Activated T-cell treated with anti-CD3 and anti-CD28 coated beads, Interleukin-2, amount 50 U/mL, for 48 hours (primary cell): ENCODE results near the gene HNRNPAB.
"Not testable (repeated sequence)": the region's sequence is repeated elsewhere in the genome, so short reads cannot be mapped to it uniquely, and the experiment has no call there.

ENCODE experiments used
- DNase-seq, 2 experiments: peaks; one replicate each; pipeline ENCODE4 v3.0.0-alpha.2; 2020

HNRNPAB gene

GRCh38 chr5:178213003-178213461, 8.7 kb downstream of the HNRNPAB start:
- no peak for DNase-seq

DNA sequence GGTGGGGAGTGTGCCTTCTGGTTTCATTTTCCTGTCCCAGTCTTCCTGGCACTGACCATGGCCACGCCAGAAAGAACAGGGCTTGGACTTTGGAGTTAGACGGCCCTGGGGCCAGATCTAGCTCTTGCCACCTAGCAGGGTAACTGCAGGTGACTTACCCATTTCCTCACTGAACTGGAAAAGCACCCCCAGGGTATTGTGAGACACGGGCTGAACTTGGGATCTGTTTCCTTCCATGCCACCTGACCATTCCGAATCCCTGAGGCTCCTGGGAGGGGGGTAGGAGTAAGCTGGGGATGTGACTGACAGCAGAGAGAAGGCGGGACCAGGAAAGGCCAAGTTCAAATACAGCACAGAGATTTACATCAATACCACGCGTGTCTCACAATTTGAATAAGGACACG, 9.4 kb downstream of the HNRNPAB start:
- no peak for DNase-seq

GRCh38 chr5:178214160-178214803, 9.9 kb downstream of the HNRNPAB start:
- DNase-seq = no peak

DNA sequence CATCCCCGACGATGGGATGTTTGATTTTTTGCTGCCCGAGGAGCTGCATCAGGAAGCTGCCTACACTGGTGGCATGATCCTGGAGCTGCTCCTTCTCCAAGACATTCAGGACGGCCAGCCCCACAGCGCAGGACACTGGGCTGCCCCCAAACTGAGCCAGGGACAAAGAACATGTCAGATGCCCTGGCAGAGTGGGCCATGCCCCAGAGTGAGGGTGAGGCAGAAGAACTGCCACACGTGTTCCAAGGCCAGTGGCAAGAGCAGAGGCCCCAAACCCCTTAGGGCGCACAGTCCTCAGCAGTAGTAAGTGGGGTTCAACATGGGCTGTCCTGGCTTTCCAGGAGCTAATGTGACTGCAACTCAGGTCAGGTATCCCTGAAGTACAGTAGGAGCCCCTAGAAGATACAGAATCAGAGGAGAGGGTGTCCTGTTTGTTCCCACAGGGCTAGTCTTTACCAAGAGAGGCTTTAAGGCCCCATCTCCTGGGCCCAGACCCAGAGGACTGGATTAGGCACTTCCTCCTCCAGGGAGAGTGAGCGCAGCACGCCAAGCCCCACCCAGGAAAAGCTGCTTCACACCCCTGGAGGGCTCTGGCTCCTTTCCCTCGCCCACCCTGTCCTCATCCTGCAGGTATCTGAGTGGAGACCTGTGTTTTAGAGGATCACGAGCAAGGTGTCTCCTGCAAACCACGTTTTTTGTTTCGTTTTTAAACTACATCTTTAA, 11.1 kb downstream of the HNRNPAB start:
- no peak for DNase-seq

DNA sequence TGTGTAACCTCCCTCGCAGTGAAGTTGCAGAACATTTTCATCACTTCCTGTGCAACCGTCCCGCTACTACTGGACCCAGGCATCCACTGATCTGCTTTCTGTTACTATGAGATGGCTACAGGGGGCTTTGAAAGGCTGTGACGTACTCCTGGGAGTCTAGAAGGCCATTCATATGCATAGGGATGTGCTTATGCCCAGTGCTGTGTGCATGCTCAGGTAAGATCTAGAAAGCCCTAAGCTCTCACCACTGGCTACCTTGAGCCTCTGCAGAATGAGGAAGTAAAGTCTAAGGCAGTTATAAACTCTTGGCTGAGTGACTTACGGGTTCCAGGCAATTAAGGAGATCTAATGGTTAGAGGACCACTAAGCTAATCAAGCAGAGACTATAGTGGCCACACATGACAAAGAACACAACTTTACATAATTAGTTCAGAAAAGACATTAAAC, 11.8 kb downstream of the HNRNPAB start:
- DNase-seq = no peak

DNA sequence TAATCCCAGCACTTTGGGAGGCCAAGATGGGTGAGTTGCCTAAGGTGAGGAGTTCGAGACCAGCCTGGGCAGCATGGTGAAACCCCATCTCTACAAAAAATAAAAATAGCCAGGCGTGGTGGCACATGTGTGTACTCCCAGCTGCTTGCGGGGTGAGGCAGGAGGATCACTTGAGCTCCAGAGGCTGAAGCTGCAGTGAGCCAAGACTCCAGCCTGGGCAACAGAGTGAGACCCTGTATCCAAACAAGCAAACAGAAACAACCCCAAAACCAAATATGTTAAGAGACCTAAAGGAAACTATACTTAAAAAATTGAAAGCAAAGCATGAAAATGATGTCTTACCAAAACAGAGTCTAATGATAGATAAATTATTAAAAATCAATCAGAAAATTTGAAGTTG, 12.4 kb downstream of the HNRNPAB start:
- no peak for DNase-seq

DNA sequence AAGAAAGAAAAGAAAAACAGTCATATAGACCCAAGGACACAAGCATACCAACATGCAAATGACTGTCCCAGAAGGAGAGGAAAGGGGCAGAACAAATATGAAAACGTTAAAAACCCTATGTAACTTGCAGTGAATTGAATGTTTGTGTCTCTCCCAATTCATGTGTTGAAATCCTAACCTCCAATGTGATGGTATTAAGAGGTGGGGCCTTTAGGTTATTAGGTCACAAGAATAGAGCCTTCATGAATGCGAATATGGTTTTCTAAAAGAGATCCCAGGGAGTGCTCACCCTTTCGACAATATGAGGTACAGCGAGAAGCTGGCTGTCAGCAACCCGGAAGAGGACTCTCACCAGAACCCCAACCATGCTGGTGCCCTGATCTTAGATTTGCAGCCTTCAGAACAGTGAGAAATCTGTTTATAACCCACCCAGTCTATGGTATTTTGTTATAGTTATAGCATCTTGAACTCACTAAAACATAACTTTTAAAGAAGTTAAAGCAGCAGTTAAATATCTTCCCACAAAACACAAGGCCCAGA, 14.0 kb downstream of the HNRNPAB start:
- no peak for DNase-seq

DNA sequence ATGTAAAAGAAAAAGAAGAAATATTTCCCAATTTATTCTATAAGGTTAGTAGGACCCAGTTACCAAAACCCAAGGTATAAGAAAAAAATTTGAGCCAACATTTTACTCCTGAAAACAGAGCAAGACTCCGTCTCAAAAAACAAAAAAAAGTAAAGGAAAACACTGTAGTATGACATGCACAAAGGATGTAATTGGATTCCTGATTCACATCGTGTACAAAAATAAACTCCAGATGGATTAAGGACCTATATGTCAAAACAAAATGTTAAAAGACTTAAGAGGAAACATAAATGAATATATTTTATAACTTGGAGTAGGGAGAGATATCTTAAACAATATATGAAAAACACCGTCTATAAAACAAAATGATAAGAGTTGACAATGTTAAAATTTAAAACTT, 14.5 kb downstream of the HNRNPAB start:
- no peak for DNase-seq

- no peak for DNase-seq
Observed at GRCh38 chr5:178221282-178221681, 16.9 kb downstream of the HNRNPAB start.

DNA sequence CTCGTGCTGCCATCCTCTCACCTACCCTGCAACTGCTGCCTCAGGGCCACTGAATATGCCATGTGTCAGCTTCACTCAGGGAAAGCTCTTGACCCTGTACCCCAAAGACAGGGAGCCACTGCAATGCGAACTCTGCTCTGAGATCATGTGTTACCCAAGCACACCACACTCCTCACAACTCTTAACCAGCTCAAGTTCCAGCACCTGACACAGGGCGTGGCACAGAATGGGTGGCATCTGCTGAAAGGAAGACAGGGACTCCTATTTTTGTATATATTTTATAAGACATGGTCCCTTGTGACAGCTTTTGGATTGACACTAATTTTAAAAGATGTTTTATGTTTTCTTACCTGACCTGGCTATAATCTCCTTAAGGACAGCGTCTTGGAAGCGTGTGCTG, 17.5 kb downstream of the HNRNPAB start:
- no peak for DNase-seq

- DNase-seq = no peak
Observed at GRCh38 chr5:178222292-178222691, 18.0 kb downstream of the HNRNPAB start.

DNA sequence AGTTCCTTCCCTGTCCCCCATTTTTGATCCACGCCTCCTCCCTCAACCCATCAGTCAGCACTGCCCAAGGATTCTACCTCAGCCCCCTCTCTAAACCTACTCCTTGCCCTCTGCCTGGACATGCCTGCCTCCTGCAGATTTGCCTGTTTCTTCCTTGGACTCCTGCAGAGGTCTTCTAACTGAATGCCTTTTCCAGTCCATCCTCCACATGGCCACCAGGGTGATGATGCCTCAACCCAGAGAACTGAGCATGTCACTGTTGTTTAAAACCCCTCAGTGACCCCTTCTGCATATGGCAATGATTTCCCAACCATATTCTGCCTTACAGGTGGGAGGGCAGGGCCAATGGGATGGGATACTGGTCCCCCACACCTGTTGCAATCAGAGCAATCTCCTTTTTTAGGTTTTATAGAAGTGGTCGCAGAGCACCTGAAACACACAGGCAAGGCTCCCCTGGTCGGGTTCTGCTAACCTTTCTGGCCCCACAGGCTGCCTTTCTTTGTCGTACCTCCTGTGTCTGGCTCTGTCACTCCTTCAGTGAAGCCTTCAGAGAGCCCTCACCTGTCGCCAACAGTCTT, 19.0 kb downstream of the HNRNPAB start:
- DNase-seq = no peak

GRCh38 chr5:178223828-178224335, 19.5 kb downstream of the HNRNPAB start:
- no peak for DNase-seq

DNA sequence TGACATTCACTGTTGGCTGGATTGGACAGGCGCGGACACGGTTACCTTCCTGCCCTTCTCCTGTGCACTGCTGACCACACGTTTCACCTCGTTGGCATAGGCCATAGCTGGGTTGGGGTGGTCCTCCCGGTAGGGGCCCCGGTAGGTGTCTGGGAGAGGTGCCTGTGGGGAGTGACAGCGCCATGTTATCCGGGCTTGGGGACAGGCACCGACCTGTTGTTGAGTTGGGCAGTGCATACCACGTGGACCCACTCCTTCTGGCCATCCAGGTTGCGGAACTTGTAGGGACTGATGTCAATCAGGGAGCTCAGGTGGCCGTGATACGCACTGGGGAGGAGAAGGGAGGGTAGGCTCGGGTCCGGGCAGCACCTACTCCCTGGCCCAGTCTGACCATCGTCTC, 20.1 kb downstream of the HNRNPAB start:
- no peak for DNase-seq

DNA sequence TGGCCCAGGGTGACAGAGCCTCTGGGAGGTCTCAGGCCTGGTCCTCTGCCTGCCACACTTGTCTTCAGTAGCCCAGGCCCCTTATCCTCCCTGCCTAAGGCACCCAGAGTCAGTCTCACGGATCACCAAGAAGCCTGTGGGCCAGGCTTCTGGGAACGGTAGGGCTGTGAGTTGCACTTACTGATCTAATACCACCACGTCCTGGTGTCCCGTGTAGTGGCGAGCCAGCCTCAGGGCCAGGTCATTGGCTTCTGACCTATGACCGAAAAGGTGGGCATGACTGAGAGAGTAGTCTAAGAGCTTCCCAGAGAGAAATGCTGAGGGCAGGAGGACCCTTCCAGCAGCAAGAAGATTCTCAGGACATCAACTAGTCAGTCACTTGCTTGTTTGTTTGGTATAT, 20.8 kb downstream of the HNRNPAB start:
- no peak for DNase-seq

GRCh38 chr5:178227138-178227659, 22.9 kb downstream of the HNRNPAB start:
- no peak for DNase-seq

DNA sequence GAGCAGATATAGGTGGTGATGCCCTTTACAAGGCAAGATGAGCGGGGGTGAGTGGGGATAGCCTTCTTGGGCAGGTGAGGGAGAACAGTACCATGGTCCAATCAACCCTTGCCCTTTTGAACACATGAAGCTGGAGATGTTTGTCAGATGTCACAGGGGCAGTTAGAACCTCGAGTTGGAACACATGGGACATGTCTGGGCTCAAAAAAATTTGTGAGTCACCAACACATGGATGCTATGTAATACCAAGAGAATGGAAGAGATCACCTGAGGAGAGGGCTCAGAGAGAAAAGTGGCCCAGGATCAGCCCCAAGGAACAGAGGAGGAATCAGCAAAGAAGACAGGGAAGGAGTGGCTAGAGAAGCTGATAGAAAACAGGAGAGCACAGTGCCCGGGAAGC, 23.6 kb downstream of the HNRNPAB start:
- no peak for DNase-seq

GRCh38 chr5:178228609-178229008, 24.3 kb downstream of the HNRNPAB start:
- DNase-seq = no peak

- not testable (repeated sequence) for DNase-seq
Observed at GRCh38 chr5:178229111-178229510, 24.8 kb downstream of the HNRNPAB start.

- DNase-seq = no peak
Observed at GRCh38 chr5:178229861-178230260, 25.5 kb downstream of the HNRNPAB start.

DNA sequence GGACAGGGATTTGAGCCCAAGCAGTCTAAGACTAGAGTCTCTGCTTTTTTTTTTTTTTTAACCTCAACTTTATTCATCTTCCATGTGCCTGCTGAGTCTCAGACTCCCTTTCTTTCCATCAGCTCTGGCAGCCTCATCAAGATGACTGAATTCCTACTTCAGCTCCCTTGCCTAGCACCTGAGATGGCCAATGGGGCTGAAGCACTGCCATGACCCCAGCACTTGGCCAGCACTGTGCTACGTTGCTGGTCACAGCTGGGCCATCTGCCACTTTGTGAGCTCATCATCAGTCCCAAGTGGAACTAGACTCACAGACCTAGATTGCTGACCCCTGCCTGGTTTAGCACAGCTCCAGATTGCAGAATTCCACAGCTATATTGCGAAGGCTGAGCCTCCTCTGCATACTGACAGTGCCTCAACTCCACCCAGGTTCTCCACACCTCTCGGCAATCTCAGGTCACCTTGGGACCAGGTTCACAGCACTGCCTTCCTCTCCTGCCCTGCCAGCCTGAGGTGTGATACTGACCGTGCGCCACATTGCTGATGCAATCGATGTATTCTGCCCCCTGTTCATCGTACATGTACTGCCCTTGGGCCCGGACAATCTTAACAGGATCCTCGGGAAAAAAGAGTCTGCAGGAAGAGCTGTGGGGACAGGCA, 26.7 kb downstream of the HNRNPAB start:
- no peak for DNase-seq

DNA sequence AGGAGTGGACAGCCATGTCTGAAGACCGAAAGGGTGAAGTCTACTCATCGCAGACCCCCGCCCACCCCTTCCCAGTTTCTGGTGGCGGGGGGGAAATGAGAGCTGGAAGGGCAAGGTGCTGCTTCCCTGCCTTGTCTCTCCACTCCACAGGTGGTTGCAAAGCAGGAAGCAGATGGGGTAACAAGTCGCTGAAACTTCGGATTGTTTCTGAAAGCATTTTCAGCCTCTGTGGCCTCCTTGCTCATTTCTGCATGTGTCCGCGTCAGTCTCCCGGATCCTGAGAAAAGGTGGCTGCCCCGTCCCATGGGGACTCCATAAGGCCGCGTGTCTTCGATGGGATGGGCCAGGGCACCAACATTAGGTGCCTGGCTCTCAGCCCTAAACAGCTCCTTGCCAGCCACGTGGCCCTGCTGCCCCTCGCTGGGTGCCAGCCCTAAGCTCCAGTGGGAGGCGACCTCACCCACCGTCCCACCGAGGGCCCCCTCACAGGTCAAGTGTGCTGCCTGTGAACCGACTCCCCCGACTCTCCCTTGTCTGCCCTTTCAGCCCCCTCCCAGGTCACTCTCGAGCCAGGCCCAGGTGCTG, 27.3 kb downstream of the HNRNPAB start:
- no peak for DNase-seq
